H1 (cell line): Measurements from ENCODE around the gene UBXN11. TPM values are rescaled to one million over a fixed set of nuclear protein-coding genes. Genes with fewer than 3 reads are reported as not detected.

ENCODE experiments used
- CTCF ChIA-PET: fragments of 300-600 bp; sonication (Branson Sonifier 250); formaldehyde crosslinking; loops from one replicate; lab custom pipeline; 2021; ENCODE audit not compliant: partially characterized antibody; lab: Charles Lee
- POLR2A ChIA-PET: fragments of 300-600 bp; sonication (Branson Sonifier 250); formaldehyde crosslinking; loops from one replicate; lab custom pipeline; 2021; ENCODE audit warnings: inconsistent platforms; ENCODE audit not compliant: partially characterized antibody; lab: Charles Lee
- DNase-seq, 2 experiments: peaks; one replicate each; pipeline versions ENCODE4 v3.0.0 to v3.0.0-alpha.2; 2010 to 2022; ENCODE audit warnings: low spot score in 2 of 2, low read depth in 1 of 2, mixed read lengths in 1 of 2
- FAIRE-seq: peaks from 2 replicates; lab custom pipeline; 2011; peaks lifted over from hg19 to GRCh38; lab: Jason Lieb, UNC
- H2AFZ ChIP-seq: 2 replicates; pipeline ENCODE4 v1.8.1; 2012; ENCODE audit warnings: low read length, inconsistent platforms
- H2AK5ac ChIP-seq: 2 replicates; pipeline ENCODE4 v1.6.1; 2013; ENCODE audit warnings: low read depth, low read length
- H2BK120ac ChIP-seq: replicated peaks from 2 replicates; pipeline ENCODE3; 2013; ENCODE audit warnings: low read depth, low read length, inconsistent platforms
- H2BK12ac ChIP-seq: 2 replicates; pipeline ENCODE4 v1.6.1; 2013; ENCODE audit warnings: low read depth, low read length
- H2BK15ac ChIP-seq: 2 replicates; pipeline ENCODE4 v1.6.1; 2013; ENCODE audit warnings: low read length
- H2BK20ac ChIP-seq: 2 replicates; pipeline ENCODE4 v1.6.1; 2013; ENCODE audit warnings: low read length
- H2BK5ac ChIP-seq: 2 replicates; pipeline ENCODE4 v1.6.1; 2013; ENCODE audit warnings: low read depth, low read length
- H3K14ac ChIP-seq: 2 replicates; pipeline ENCODE4 v1.6.1; 2013; ENCODE audit warnings: inconsistent platforms; ENCODE audit not compliant: insufficient read length
- H3K18ac ChIP-seq: 2 replicates; pipeline ENCODE4 v1.6.1; 2013; ENCODE audit warnings: low read length; ENCODE audit errors: extremely low read depth
- H3K23ac ChIP-seq: 2 replicates; pipeline ENCODE4 v1.6.1; 2013; ENCODE audit warnings: inconsistent platforms; ENCODE audit not compliant: insufficient read length
- H3K23me2 ChIP-seq: 2 replicates; pipeline ENCODE4 v1.6.1; 2013; ENCODE audit warnings: low read depth, low read length
- H3K27ac ChIP-seq: 2 replicates; pipeline ENCODE4 v1.6.1; 2011; ENCODE audit warnings: low read depth, low read length, inconsistent platforms
- H3K27me3 ChIP-seq, 4 experiments: replicated peaks in 1 of 4; 1 replicate in 1 of 4; 2 replicates in 3 of 4; pipeline versions ENCODE4 v1.6.1 to v1.8.1; 2011 to 2013; ENCODE audit warnings: low read length in 3 of 4, mild to moderate bottlenecking in 3 of 4, inconsistent platforms in 2 of 4, mixed read lengths in 2 of 4, moderate library complexity in 1 of 4; ENCODE audit not compliant: control insufficient read depth in 3 of 4, insufficient read depth in 3 of 4; ENCODE audit errors: extremely low read depth in 1 of 4
- H3K36me3 ChIP-seq, 4 experiments: 2 replicates each; pipeline versions ENCODE4 v1.6.1 to v1.8.1; 2011 to 2013; ENCODE audit warnings: mild to moderate bottlenecking in 4 of 4, low read length in 3 of 4, moderate library complexity in 2 of 4, control low read depth in 1 of 4, inconsistent platforms in 1 of 4; ENCODE audit not compliant: insufficient read depth in 4 of 4, control insufficient read depth in 2 of 4
- H3K4ac ChIP-seq: replicated peaks from 2 replicates; pipeline ENCODE3; 2013; ENCODE audit warnings: low read length, low read depth, mixed read lengths, inconsistent platforms; ENCODE audit not compliant: insufficient read length
- H3K4me1 ChIP-seq, 4 experiments: replicated peaks in 1 of 4; 1 replicate in 1 of 4; 2 replicates in 3 of 4; pipeline versions ENCODE4 v1.6.1 to v1.8.1; 2011 to 2013; ENCODE audit warnings: low read length in 3 of 4, inconsistent platforms in 2 of 4, mixed read lengths in 1 of 4; ENCODE audit not compliant: insufficient read depth in 4 of 4, control insufficient read depth in 3 of 4
- H3K4me2 ChIP-seq, 2 experiments: 2 replicates each; pipeline versions ENCODE4 v1.6.1 to v1.8.1; 2011 to 2013; ENCODE audit warnings: low read depth in 2 of 2, low read length in 2 of 2, control low read depth in 1 of 2, inconsistent platforms in 1 of 2, mild to moderate bottlenecking in 1 of 2; ENCODE audit not compliant: insufficient read depth in 1 of 2
- H3K4me3 ChIP-seq, 4 experiments: fragments of 200-600, 300-600 bp in 1 of 4; sonication (generic), shearing (Covaris generic), sonication (Bioruptor Twin) in 1 of 4; 2 replicates each; pipeline versions ENCODE4 v1.5.1 to v1.8.1; 2011 to 2016; ENCODE audit warnings: low read length in 4 of 4, low read depth in 3 of 4, control low read depth in 2 of 4, inconsistent platforms in 2 of 4, mild to moderate bottlenecking in 2 of 4, mixed read lengths in 1 of 4, moderate library complexity in 1 of 4; ENCODE audit not compliant: insufficient read depth in 2 of 4; ENCODE audit errors: extremely low read depth in 1 of 4
- H3K56ac ChIP-seq: replicated peaks from 2 replicates; pipeline ENCODE3; 2013; ENCODE audit warnings: low read depth, mild to moderate bottlenecking, mixed read lengths, low read length, inconsistent platforms; ENCODE audit not compliant: insufficient read length
- H3K79me1 ChIP-seq: 2 replicates; pipeline ENCODE4 v1.6.1; 2013; ENCODE audit warnings: low read depth, low read length, control low read depth
- H3K79me2 ChIP-seq, 2 experiments: 2 replicates each; pipeline versions ENCODE4 v1.6.1 to v1.8.1; 2012 to 2013; ENCODE audit warnings: low read length in 2 of 2, mild to moderate bottlenecking in 2 of 2, inconsistent platforms in 1 of 2; ENCODE audit not compliant: insufficient read depth in 2 of 2, control insufficient read depth in 1 of 2
- H3K9ac ChIP-seq, 4 experiments: replicated peaks in 1 of 4; 1 replicate in 1 of 4; 2 replicates in 3 of 4; pipeline versions ENCODE4 v1.6.1 to v1.8.1; 2011 to 2013; ENCODE audit warnings: low read depth in 3 of 4, low read length in 3 of 4, control low read depth in 2 of 4, mild to moderate bottlenecking in 2 of 4, moderate library complexity in 2 of 4, inconsistent platforms in 1 of 4; ENCODE audit errors: extremely low read depth in 1 of 4
- H3K9me3 ChIP-seq, 2 experiments: 2 replicates each; pipeline versions ENCODE4 v1.6.1 to v1.8.1; 2012 to 2013; ENCODE audit warnings: mild to moderate bottlenecking in 2 of 2, moderate library complexity in 2 of 2, control low read depth in 1 of 2, inconsistent platforms in 1 of 2, low read depth in 1 of 2, low read length in 1 of 2, mixed read lengths in 1 of 2; ENCODE audit not compliant: insufficient read depth in 2 of 2
- H4K20me1 ChIP-seq, 2 experiments: replicated peaks in 1 of 2; 2 replicates each; pipeline versions ENCODE3 to v1.8.1; 2011 to 2013; ENCODE audit warnings: inconsistent platforms in 2 of 2, low read length in 2 of 2, mild to moderate bottlenecking in 1 of 2; ENCODE audit not compliant: insufficient read depth in 2 of 2, control insufficient read depth in 1 of 2
- H4K5ac ChIP-seq: 2 replicates; pipeline ENCODE4 v1.6.1; 2013; ENCODE audit warnings: low read length, low read depth, mixed read lengths, inconsistent platforms; ENCODE audit not compliant: insufficient read length
- H4K8ac ChIP-seq: 2 replicates; pipeline ENCODE4 v1.8.0; 2013; ENCODE audit warnings: mild to moderate bottlenecking, moderate library complexity, low read length, inconsistent platforms; ENCODE audit not compliant: insufficient read depth; ENCODE audit errors: extremely low read depth
- H4K91ac ChIP-seq: replicated peaks from 2 replicates; pipeline ENCODE3; 2013; ENCODE audit warnings: low read length, mixed read lengths, inconsistent platforms; ENCODE audit not compliant: insufficient read length
- BACH1 ChIP-seq: IDR thresholded peaks from 2 replicates; pipeline ENCODE4 v1.6.1; 2012; ENCODE audit warnings: low read length, improper control_type of control experiment
- BCL11A ChIP-seq, 2 experiments: IDR thresholded peaks; one replicate each; pipeline ENCODE4 v1.6.1; 2011; ENCODE audit warnings: low read depth in 2 of 2, low read length in 2 of 2, mild to moderate bottlenecking in 2 of 2
- CEBPB ChIP-seq: IDR thresholded peaks from 2 replicates; pipeline ENCODE4 v1.6.1; 2012; ENCODE audit warnings: low read depth, low read length
- MAFK ChIP-seq: IDR thresholded peaks from 2 replicates; pipeline ENCODE4 v1.6.1; 2012; ENCODE audit warnings: low read depth, mild to moderate bottlenecking, improper control_type of control experiment, low read length
- RAD21 ChIP-seq, 2 experiments: IDR thresholded peaks in 1 of 2; conservative IDR thresholded peaks in 1 of 2; 2 replicates each; pipeline ENCODE4 v1.6.1; 2011; ENCODE audit warnings: low read depth in 2 of 2, low read length in 2 of 2, improper control_type of control experiment in 1 of 2, inconsistent platforms in 1 of 2, mild to moderate bottlenecking in 1 of 2, moderate library complexity in 1 of 2
- SAP30 ChIP-seq: fragments of 300-600 bp; sonication (generic); IDR thresholded peaks from 2 replicates; pipeline ENCODE4 v1.7.1; 2012; ENCODE audit warnings: low read length, moderate library complexity, mild to moderate bottlenecking, inconsistent platforms; ENCODE audit not compliant: insufficient read depth, insufficient replicate concordance
- SP1 ChIP-seq: IDR thresholded peaks from 2 replicates; pipeline ENCODE4 v1.6.1; 2011; ENCODE audit warnings: low read depth, low read length
- ZNF274 ChIP-seq: IDR thresholded peaks from 2 replicates; pipeline ENCODE4 v1.7.0; 2012; ENCODE audit warnings: low read length, borderline replicate concordance; ENCODE audit errors: extremely low read depth
- WGBS, 2 experiments: shearing (Covaris generic) in 1 of 2; methylation state at CpG; one replicate each; pipeline versions ENCODE4 v1.1.6 to v1.1.7; 2013 to 2015; ENCODE audit warnings: low lambda C conversion rate in 2 of 2, mixed read lengths in 2 of 2, inconsistent platforms in 1 of 2, low coverage in 1 of 2, missing lambda C conversion rate in 1 of 2; ENCODE audit not compliant: insufficient replicate concordance in 2 of 2, insufficient coverage in 1 of 2, insufficient read length in 1 of 2; ENCODE audit errors: extremely low coverage in 1 of 2, missing lambda C conversion rate in 1 of 2; 5-methylcytosine and 5-hydroxymethylcytosine counted together
- polyA plus RNA-seq, 7 experiments: library from polyadenylated mRNA; depleted of rRNA in 3 of 7; stranded (reverse) in 5 of 7; unstranded in 2 of 7; fragments of >200 nt in 5 of 7; fragments of 200-250 nt in 2 of 7; gene quantifications; 1 replicate in 5 of 7; 2 replicates in 1 of 7; 4 replicates in 1 of 7; pipeline versions ENCODE4 v1.2.1 to v1.2.3, GENCODE V29; 2011 to 2013; ENCODE audit warnings: missing spikeins in 2 of 7, mixed read lengths in 2 of 7
- total RNA-seq: library from RNA; stranded (reverse); fragmentation: NEBNext Ultra II Directional; extraction: Animal tissue kit (Norgen Biotek cat#: 25700); gene quantifications from 2 replicates; pipeline ENCODE4 v1.2.1, GENCODE V29; 2021

UBXN11 gene
- total and polyA plus RNA-seq, 2 of the 8 experiments (the other 6 are each of a cell fraction or from before 2014, with no cell fraction given) = 6.3 to 10.4 TPM

GRCh38 chr1:26237230-26237966, 69.0 kb downstream of the UBXN11 start:
- WGBS, 2 experiments = 87% methylated on average over 6 of the region's 6 CpGs; no CpG with 5 or more reads in 1 of the 2 experiments
- H3K4me3 ChIP-seq = no peak overlapping the region
- H2BK120ac ChIP-seq = no peak overlapping the region
- H2AK5ac ChIP-seq = no peak overlapping the region
- no peak overlapping the region for H3K4ac ChIP-seq
- H2BK12ac ChIP-seq = no peak overlapping the region
- FAIRE-seq (no peak), DNase-seq (no peak)
- no peak overlapping the region for H3K18ac ChIP-seq
- H2BK15ac ChIP-seq = no peak overlapping the region
- H3K4me2 ChIP-seq = no peak overlapping the region
- H3K23ac ChIP-seq = no peak overlapping the region
- H3K27me3 ChIP-seq = no peaks in the 10 kb centered on the region
- no peak overlapping the region for H3K14ac ChIP-seq
- peaks cover 5 to 61% of the 10 kb centered on the region in 2 experiments for H3K79me2 ChIP-seq
- no peak overlapping the region for H3K9ac ChIP-seq
- no peak overlapping the region for H2BK20ac ChIP-seq
- H4K8ac ChIP-seq = no peak overlapping the region
- H3K4me1 ChIP-seq = peaks cover 2 to 6% (median 4%) of the 10 kb centered on the region in 4 experiments; a peak in 6 of 7 replicates
- peaks cover 4% of the 10 kb centered on the region; the same call in 1 of the 2 replicates for H3K23me2 ChIP-seq
- peaks cover 0 to 10% (median 1%) of the 10 kb centered on the region in 4 experiments; a peak in 2 of 8 replicates for H3K36me3 ChIP-seq
- H4K5ac ChIP-seq = no peak overlapping the region
- H3K56ac ChIP-seq = no peak overlapping the region
- no peak overlapping the region for H2BK5ac ChIP-seq
- TF ChIP-seq MAFK (peak; percentile 43), ZNF274 (no peak), CEBPB (no peak), RAD21 (IDR thresholded peaks at IDR 0.05 in 1 of 2, conservative IDR thresholded peaks at IDR 0.05 in 1 of 2; ENCODE audit: low read depth in 2 of 2, low read length in 2 of 2) (no peak), SAP30 (no peak), BACH1 (0 out of 2 replicates have a peak, but pooled peaks have one; percentile 33), SP1 (no peak), BCL11A (IDR thresholded peaks at IDR 0.05; ENCODE audit: low read depth in 2 of 2, low read length in 2 of 2) (no peak)
- H3K27ac ChIP-seq = no peak overlapping the region
- no peaks in the 10 kb centered on the region for H3K9me3 ChIP-seq
- peaks cover 9% of the 10 kb centered on the region for H3K79me1 ChIP-seq
- peaks cover 4 to 12% of the 10 kb centered on the region in 2 experiments for H4K20me1 ChIP-seq
- no peak overlapping the region for H4K91ac ChIP-seq
- H2AFZ ChIP-seq = no peak overlapping the region
- ChIA-PET POLR2A (interaction anchor here (0.9 to 1.1 kb wide), 2 partner anchors 12 to 42 kb away, joined by 3 to 4 read pairs; partner anchors contain the start of gene SH3BGRL3), CTCF (interaction anchor here (1.0 kb wide), 1 partner anchor 66 kb away, joined by 3 read pairs; the partner anchor contains the start of gene ZNF593OS)
